ENCODE data around the gene KRT74.

DNA sequence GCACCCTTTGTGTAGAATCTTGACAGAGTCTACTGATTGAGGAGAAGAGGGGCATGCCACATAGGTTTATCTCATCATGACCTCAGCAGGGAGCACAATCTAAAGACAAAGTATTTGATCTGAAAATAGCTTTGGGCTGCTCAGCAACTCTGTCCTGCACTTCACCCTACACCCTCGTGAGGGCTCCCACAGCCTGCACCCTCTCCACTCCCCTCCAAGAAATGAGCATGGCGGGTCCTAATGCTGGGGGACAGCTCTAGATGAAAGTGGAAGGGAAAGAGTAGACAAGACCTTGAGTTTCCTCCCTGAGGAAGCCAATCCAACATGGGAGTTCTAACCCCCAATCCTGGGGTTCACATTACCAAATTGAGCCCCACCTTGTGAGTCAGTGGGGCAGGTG is 42.7 kb downstream of the KRT74 start:
- TF ChIP-seq CEBPB (IDR thresholded peaks at IDR 0.05), result no peak
- TF ChIP-seq, protein P1, sequence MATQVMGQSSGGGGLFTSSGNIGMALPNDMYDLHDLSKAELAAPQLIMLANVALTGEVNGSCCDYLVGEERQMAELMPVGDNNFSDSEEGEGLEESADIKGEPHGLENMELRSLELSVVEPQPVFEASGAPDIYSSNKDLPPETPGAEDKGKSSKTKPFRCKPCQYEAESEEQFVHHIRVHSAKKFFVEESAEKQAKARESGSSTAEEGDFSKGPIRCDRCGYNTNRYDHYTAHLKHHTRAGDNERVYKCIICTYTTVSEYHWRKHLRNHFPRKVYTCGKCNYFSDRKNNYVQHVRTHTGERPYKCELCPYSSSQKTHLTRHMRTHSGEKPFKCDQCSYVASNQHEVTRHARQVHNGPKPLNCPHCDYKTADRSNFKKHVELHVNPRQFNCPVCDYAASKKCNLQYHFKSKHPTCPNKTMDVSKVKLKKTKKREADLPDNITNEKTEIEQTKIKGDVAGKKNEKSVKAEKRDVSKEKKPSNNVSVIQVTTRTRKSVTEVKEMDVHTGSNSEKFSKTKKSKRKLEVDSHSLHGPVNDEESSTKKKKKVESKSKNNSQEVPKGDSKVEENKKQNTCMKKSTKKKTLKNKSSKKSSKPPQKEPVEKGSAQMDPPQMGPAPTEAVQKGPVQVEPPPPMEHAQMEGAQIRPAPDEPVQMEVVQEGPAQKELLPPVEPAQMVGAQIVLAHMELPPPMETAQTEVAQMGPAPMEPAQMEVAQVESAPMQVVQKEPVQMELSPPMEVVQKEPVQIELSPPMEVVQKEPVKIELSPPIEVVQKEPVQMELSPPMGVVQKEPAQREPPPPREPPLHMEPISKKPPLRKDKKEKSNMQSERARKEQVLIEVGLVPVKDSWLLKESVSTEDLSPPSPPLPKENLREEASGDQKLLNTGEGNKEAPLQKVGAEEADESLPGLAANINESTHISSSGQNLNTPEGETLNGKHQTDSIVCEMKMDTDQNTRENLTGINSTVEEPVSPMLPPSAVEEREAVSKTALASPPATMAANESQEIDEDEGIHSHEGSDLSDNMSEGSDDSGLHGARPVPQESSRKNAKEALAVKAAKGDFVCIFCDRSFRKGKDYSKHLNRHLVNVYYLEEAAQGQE (IDR thresholded peaks at IDR 0.05; ENCODE audit: low read depth), result no peak
- TF ChIP-seq EP300 (IDR thresholded peaks at IDR 0.05; ENCODE audit: borderline replicate concordance), result no peak
- TF ChIP-seq YY1 (IDR thresholded peaks at IDR 0.05; ENCODE audit: low read depth), result no peak
- no peak for TF ChIP-seq TAF1 (IDR thresholded peaks at IDR 0.05; ENCODE audit: low read depth)
- TF ChIP-seq USF1 (IDR thresholded peaks at IDR 0.05), result no peak
